ENCODE data around the gene TARS3. TPM values are rescaled to one million over a fixed set of nuclear protein-coding genes. Genes with fewer than 3 reads are reported as not detected.

Gene TARS3
- total and polyA plus RNA-seq, 3 donors from 2014 or later = 10.3 to 40.2 (median 25.0) TPM

GRCh38 chr15:101642361-101642760, 81.9 kb downstream of the TARS3 start:
- peaks cover 5% of the 10 kb centered on the region for H3K4me1 ChIP-seq
- DNase-seq = no peak
- no peaks in the 10 kb centered on the region for H3K9me3 ChIP-seq
- intact Hi-C loops (cut with DNase I; ENCODE audit: low total_unique reads) = loop anchor here (10.0 kb wide), 1 partner anchor 348 kb away; the partner anchor contains the start of gene SNRPA1
- H3K36me3 ChIP-seq (ENCODE audit: low read depth, missing control alignments) = no peaks in the 10 kb centered on the region
- TF ChIP-seq CTCF (IDR thresholded peaks at IDR 0.05) (no peak), POLR2A (IDR thresholded peaks at IDR 0.05) (no peak)
- H3K4me3 ChIP-seq = no peak overlapping the region
- H3K27me3 ChIP-seq = no peaks in the 10 kb centered on the region
- H3K27ac ChIP-seq = no peak overlapping the region
- 71 to 74% methylated on average over 11 of the region's 11 CpGs for WGBS, 2 donors

GRCh38 chr15:101641894-101642293, 82.4 kb downstream of the TARS3 start:
- Histone ChIP-seq H3K27me3 (no peaks in the 10 kb centered on the region), H3K27ac (no peak overlapping the region), H3K9me3 (no peaks in the 10 kb centered on the region), H3K4me3 (no peak overlapping the region), H3K36me3 (ENCODE audit: low read depth, missing control alignments) (no peaks in the 10 kb centered on the region), H3K4me1 (peaks cover 5% of the 10 kb centered on the region)
- intact Hi-C loops (cut with DNase I; ENCODE audit: low total_unique reads) = loop anchor here (10.0 kb wide), 1 partner anchor 347 kb away; the partner anchor contains the start of gene SNRPA1
- no peak for DNase-seq
- WGBS, 2 donors = 68 to 75% methylated on average over 1 of the region's 1 CpG
- TF ChIP-seq POLR2A (IDR thresholded peaks at IDR 0.05) = no peak
- no peak for TF ChIP-seq CTCF (IDR thresholded peaks at IDR 0.05)

- TF ChIP-seq POLR2A (IDR thresholded peaks at IDR 0.05) (no peak), CTCF (IDR thresholded peaks at IDR 0.05) (peak; percentile 92 to 97 (median 93))
- Histone ChIP-seq H3K27ac (peak overlapping the region in 1 of 2 donors; percentile 9), H3K4me3 (no peak overlapping the region), H3K27me3 (no peaks in the 10 kb centered on the region), H3K9me3 (no peaks in the 10 kb centered on the region), H3K36me3 (ENCODE audit: low read depth, missing control alignments) (no peaks in the 10 kb centered on the region), H3K4me1 (peaks cover 5% of the 10 kb centered on the region)
- peak; percentile 87 for DNase-seq
- intact Hi-C loops (cut with DNase I; ENCODE audit: low total_unique reads) = loop anchor here (10.0 kb wide), 1 partner anchor 346 kb away; the partner anchor contains the start of gene SNRPA1
- 31 to 41% methylated on average over 8 of the region's 8 CpGs for WGBS, 2 donors
These were observed 83.0 kb downstream of the TARS3 start for GRCh38 chr15:101641129-101641764.

GRCh38 chr15:101639667-101640066, 84.6 kb downstream of the TARS3 start:
- no peak for TF ChIP-seq CTCF (IDR thresholded peaks at IDR 0.05)
- TF ChIP-seq POLR2A (IDR thresholded peaks at IDR 0.05) = no peak
- Histone ChIP-seq H3K4me1 (peaks cover 5% of the 10 kb centered on the region), H3K36me3 (ENCODE audit: low read depth, missing control alignments) (no peaks in the 10 kb centered on the region), H3K27me3 (no peaks in the 10 kb centered on the region), H3K4me3 (no peak overlapping the region), H3K27ac (no peak overlapping the region), H3K9me3 (no peaks in the 10 kb centered on the region)
- WGBS, 2 donors = 87 to 89% methylated on average over 4 of the region's 4 CpGs
- intact Hi-C loops (cut with DNase I; ENCODE audit: low total_unique reads) = loop anchor here (10.0 kb wide), 1 partner anchor 345 kb away; the partner anchor contains the start of gene SNRPA1
- no peak for DNase-seq

- Histone ChIP-seq H3K9me3 (no peaks in the 10 kb centered on the region), H3K27ac (no peak overlapping the region), H3K4me1 (peaks cover 5% of the 10 kb centered on the region), H3K27me3 (no peaks in the 10 kb centered on the region), H3K36me3 (ENCODE audit: low read depth, missing control alignments) (no peaks in the 10 kb centered on the region), H3K4me3 (no peak overlapping the region)
- 81 to 89% methylated on average over 3 of the region's 3 CpGs for WGBS, 2 donors
- TF ChIP-seq CTCF (IDR thresholded peaks at IDR 0.05) (no peak), POLR2A (IDR thresholded peaks at IDR 0.05) (no peak)
- intact Hi-C loops (cut with DNase I; ENCODE audit: low total_unique reads) = no loop called here
- no peak for DNase-seq
These were observed 86.4 kb downstream of the TARS3 start for GRCh38 chr15:101637919-101638318.

Measured in testis (tissue), 3 donors.